OCI-M2 (cell line): ENCODE measurements around the gene OPCML.

ENCODE experiments used
- DNase-seq: peaks from one replicate; lab custom pipeline; 2025; ENCODE audit not compliant: unreplicated experiment; lab: John Stamatoyannopoulos, UW

Gene OPCML

GRCh38 chr11:132824642-132825041 lies 707.7 kb downstream of the OPCML start:
- no peak for DNase-seq

GRCh38 chr11:132822276-132822675 lies 710.0 kb downstream of the OPCML start:
- DNase-seq: no peak

DNA sequence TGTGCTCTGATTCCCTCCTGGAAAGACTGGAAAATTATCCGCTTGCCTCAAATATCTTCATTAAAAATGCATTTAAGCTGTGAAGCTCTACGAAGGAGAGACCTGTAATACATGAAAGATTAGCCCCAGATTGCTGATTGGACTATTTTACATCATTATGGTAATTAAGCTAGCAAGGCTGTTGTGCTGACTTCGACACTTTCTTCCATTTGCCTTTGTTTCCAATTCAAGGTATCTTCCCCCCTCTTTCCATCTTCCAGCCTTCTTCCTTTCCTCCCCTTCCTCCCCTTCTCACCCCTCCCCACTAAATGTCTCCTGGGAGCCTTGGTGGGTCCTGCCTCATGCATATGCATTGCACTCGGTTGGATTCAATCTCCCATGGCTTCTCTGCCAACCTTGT lies 710.8 kb downstream of the OPCML start:
- no peak for DNase-seq

GRCh38 chr11:132821014-132821413 lies 711.3 kb downstream of the OPCML start:
- DNase-seq: no peak

- DNase-seq: no peak
Observed at GRCh38 chr11:132818951-132819350, 713.4 kb downstream of the OPCML start.

DNA sequence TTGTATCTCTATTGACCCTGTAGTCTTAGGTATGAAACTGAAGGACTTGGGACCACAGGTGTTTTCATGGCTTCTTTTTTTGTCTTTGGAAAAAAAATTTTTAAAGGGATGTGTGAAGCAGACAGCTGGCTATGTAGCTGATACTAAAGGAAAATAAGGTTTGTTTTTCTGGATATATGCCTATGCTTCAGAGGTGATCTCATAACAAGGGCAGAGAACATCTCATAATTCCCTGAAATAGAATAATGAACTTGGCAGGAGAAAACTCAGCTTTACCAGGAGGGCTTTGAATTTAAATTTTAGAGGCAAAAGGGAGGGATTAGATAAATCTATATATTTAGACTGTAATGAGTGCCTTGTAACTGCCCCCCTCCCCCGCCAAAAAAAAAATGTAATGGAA lies 714.9 kb downstream of the OPCML start:
- DNase-seq: no peak

- DNase-seq: no peak
Observed at GRCh38 chr11:132814410-132814809, 717.9 kb downstream of the OPCML start.

DNA sequence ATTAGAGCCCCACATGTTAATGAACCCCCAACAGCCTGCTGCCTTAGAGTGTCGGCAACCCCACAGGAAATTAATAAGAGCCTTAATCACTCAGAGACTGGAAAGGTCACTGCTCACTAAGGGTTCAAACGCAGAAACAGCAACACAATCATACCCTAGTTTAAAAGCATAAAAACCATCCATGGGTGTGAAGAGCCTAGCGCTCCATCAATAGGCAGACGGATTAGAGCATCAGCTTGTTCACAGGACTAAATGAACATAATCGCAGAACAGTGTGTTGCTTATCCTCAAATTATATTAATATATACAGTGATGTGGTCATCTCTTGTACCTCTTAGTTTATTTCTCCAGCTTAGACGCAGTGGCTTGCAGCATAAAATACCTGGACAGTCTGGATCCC lies 720.7 kb downstream of the OPCML start:
- DNase-seq: no peak

DNA sequence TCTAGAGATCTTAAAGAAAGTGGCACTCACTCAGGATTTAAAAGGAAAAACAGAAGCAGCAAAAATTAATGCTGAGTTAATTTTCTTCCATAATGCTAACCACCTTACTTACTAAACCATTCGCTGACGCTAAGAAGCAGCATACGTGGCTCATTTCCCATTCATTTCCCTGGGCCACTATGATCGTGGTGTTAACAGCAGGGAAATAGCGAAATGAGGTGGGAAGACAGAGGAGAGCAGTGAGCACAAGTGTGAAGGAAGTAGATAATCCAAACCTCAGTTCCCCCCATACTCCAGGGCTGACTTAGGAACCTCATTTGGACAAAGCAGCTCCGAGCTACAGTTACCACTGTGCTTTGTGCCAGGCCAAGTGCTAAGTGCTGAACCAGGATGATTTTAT lies 723.2 kb downstream of the OPCML start:
- DNase-seq: no peak

DNA sequence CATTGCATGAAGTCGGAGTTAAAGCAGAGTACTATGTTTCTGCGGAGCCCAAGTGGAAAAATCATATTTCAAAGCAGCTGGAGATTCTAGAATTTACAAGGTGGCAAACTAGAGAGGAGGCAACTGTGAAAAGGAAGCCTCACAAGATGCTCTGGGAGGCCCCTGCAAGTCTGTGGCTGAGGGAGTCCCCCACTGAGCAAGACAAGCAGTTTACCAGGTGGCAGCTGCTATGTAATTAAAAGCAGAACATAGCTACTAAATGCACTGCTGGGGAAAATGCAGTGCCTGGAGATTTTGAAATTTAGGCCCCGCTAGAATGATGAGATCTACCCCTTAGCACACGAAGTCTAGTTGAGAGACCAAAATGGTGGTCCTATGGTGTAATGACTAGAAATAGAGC lies 728.0 kb downstream of the OPCML start:
- no peak for DNase-seq

DNA sequence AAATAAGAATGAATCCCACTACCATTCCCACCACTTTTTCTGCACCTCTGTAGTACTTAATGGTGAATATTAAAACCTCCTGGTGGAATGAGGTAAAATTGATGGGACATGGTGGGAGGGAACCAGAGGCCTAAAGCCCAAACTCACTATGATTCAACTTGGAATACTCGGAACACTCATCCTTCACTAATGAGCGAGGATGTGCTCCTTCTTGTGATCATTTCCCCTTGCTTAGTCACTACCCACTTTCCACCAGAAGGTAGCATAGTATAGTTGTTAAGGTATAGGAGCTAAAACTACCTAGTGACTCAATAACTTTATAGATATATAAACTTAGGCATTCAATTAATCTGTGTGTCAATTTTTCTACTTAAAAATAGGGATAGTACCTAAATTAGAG lies 728.9 kb downstream of the OPCML start:
- DNase-seq: no peak

GRCh38 chr11:132802947-132803346 lies 729.4 kb downstream of the OPCML start:
- DNase-seq: no peak

DNA sequence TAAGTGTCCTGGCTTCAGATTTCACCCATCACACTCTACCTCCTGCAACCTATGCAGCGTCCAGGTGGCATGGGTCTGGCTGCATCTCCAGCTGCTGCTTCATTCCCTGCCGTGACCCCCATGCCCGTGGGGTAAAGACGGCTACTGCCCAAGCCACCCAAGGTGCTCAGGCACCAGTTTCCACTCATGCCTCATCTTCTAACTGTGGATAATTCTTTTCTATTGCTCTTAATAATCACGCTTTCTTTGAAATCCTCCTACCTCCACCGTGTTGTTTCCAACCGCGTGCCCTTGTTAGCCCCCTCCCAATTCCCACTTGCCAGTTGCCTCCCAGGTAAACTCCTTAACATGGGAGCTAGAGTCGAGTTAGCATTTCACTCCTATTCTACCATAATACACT lies 738.5 kb downstream of the OPCML start:
- no peak for DNase-seq

GRCh38 chr11:132792341-132793140 lies 739.8 kb downstream of the OPCML start:
- no peak for DNase-seq

DNA sequence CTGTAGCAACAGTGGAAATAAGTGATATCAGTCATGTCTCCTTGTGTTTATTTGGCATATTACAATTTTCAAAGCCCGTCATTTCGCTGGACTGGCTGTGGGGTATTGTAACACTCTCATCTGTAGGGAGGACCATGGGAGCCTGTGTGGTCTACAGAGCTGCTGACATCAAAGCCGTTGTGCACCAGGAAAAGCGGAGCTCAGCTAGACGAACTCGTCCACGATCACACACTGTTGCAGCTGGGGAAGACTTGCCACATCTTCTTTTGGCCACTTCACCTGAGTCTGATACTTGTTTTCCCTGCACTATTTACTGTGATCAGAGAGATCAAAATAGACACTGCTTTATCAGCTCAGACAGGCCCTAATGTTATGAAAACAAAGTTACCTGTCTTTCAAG lies 741.3 kb downstream of the OPCML start:
- DNase-seq: no peak

DNA sequence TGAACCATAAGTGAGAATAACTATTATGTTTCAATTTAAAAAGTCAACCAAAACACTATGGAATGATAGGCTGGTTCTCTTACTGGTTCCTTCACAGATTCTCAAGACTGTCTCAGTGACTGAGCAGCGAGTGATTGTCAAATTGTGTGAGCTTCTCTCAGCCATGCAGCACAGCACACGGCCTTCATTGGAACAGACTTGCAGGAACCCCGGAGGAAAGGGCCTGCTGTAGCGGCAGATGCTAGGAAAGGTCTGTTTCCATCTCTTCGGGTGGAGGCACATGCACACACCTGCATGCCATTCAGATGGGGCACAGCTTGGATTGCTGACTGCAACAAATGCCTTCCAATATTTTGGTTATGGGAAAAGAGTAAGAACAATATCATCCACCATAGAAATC lies 741.8 kb downstream of the OPCML start:
- no peak for DNase-seq

- DNase-seq: no peak
Observed at GRCh38 chr11:132788816-132789325, 743.4 kb downstream of the OPCML start.

DNA sequence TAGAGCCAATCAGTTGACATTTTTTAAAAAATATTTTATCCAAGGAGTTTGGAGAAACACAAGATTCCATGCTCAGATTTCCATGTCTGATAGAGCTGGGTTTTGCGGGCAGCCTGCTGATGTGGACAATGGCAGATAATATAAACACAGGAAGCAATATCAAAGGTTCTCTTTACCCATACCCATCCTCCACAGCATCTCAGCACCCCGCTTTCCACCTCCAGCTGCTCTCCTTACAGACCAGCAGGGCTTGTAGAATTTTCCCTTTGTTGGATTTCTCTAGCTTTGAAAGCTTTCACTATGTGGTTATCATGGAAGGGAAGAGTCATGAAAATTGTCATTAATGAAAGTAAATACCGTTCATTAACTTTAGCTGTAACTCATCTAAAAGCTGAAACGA lies 746.4 kb downstream of the OPCML start:
- DNase-seq: no peak

DNA sequence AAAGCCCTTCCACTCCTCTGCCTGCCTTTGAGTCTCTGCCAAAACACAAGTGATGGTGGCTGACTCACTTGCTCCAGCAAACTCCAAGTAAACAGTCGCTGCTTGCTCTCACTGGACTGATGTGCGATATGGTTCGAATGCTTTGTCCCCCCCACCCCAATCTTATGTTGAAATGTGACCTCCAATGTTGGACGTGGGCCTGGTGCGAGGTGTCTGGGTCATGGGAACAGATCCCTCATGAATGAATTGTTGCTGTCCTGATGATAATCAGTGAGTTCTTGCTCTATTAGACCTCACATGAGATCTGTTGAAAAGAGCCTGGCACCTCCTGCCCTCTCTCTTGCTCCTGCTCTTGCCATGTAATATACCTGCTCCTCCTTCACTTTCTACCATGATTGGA lies 747.9 kb downstream of the OPCML start:
- no peak for DNase-seq

- DNase-seq: no peak
Observed at GRCh38 chr11:132782102-132782501, 750.2 kb downstream of the OPCML start.

DNA sequence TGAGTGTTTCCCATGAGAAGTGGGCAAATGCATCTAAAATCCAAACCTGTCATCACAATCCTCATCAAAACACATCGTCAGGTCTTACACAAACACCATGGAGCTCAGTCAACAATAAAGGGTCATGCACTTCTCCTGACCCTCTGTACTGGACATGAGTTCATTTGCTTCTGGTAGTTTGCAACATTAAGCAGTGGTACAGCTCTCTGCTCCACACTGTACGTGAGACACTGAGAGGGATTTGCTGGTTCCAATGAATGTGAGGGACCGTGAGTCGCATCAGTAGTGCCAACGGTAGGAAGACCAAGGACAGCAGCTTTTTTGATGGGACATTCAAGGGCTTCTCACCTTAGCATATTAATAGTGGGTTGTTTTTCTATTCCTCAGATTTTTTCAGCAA lies 752.3 kb downstream of the OPCML start:
- no peak for DNase-seq

- no peak for DNase-seq
Observed at GRCh38 chr11:132779497-132779896, 752.8 kb downstream of the OPCML start.
